Smooth muscle cell (in vitro differentiated cells): ENCODE results near the gene TRIM7. TPM values are rescaled to one million over a fixed set of nuclear protein-coding genes. Genes with fewer than 3 reads are reported as not detected.
A peak's percentile ranks its signal among the peaks of the same experiment; 100 is the strongest.

Experiments
- DNase-seq: peaks from one replicate; lab custom pipeline; 2025; ENCODE audit not compliant: unreplicated experiment; lab: John Stamatoyannopoulos, UW
- H2AFZ ChIP-seq: fragments of 200-600 bp; sonication (generic); 2 replicates; pipeline ENCODE4 v1.6.0; 2016; ENCODE audit warnings: antibody characterized with exemption, low read depth, mild to moderate bottlenecking
- H3F3A ChIP-seq: fragments of 200-600 bp; sonication (generic); 2 replicates; pipeline ENCODE4 v1.6.0; 2017; ENCODE audit warnings: antibody characterized with exemption, low read depth
- H3K27ac ChIP-seq: fragments of 200-600 bp; sonication (generic); 2 replicates; pipeline ENCODE4 v1.5.1; 2016; ENCODE audit warnings: low read depth, mild to moderate bottlenecking
- H3K27me3 ChIP-seq: fragments of 200-600 bp; sonication (generic); 2 replicates; pipeline ENCODE4 v1.6.1; 2016; ENCODE audit warnings: low read depth, mild to moderate bottlenecking
- H3K36me3 ChIP-seq: fragments of 200-600 bp; sonication (generic); 2 replicates; pipeline ENCODE4 v1.5.1; 2016; ENCODE audit warnings: low read depth
- H3K4me1 ChIP-seq: fragments of 200-600 bp; sonication (generic); 2 replicates; pipeline ENCODE4 v1.5.1; 2016; ENCODE audit warnings: low read depth
- H3K4me2 ChIP-seq: fragments of 200-600 bp; sonication (generic); 2 replicates; pipeline ENCODE4 v1.6.0; 2016; ENCODE audit warnings: mild to moderate bottlenecking
- H3K4me3 ChIP-seq: fragments of 200-600 bp; sonication (generic); 2 replicates; pipeline ENCODE4 v1.5.1; 2016; ENCODE audit warnings: mild to moderate bottlenecking
- H3K79me2 ChIP-seq: fragments of 200-600 bp; sonication (generic); 2 replicates; pipeline ENCODE4 v1.6.0; 2016; ENCODE audit warnings: low read depth, mild to moderate bottlenecking
- H3K9ac ChIP-seq: fragments of 200-600 bp; sonication (generic); 2 replicates; pipeline ENCODE4 v1.6.0; 2016; ENCODE audit warnings: low read depth
- H3K9me3 ChIP-seq: fragments of 200-600 bp; sonication (generic); replicated peaks from 2 replicates; pipeline ENCODE4 v1.5.1; 2016; ENCODE audit warnings: low read depth
- H4K20me1 ChIP-seq: fragments of 200-600 bp; sonication (generic); 2 replicates; pipeline ENCODE4 v1.6.0; 2016; ENCODE audit warnings: low read depth
- WGBS: methylation state at CpG from one replicate; pipeline ENCODE4 v1.1.7; 2016; ENCODE audit warnings: low lambda C conversion rate; 5-methylcytosine and 5-hydroxymethylcytosine counted together
- polyA plus RNA-seq: library from polyadenylated mRNA; unstranded; fragments of >200 nt; fragmentation: Nextera tagmentation; extraction: Ambion mirVana; gene quantifications from 2 replicates; pipeline ENCODE4 v1.2.1, GENCODE V29; 2016
- total RNA-seq: library from RNA; depleted of rRNA; stranded (reverse); fragments of >200 nt; gene quantifications from 2 replicates; pipeline ENCODE4 v1.2.3, GENCODE V29; 2014
- TF ChIP-seq, protein P1 (sequence below): fragments of 200-600 bp; sonication (generic); IDR thresholded peaks from 2 replicates; pipeline ENCODE4 v1.5.1; 2017; ENCODE audit warnings: borderline replicate concordance, mild to moderate bottlenecking, antibody characterized with exemption; ENCODE audit not compliant: insufficient read depth, poor library complexity, severe bottlenecking

The TRIM7 gene
- total and polyA plus RNA-seq, 2 experiments from 2014 or later: not detected

DNA sequence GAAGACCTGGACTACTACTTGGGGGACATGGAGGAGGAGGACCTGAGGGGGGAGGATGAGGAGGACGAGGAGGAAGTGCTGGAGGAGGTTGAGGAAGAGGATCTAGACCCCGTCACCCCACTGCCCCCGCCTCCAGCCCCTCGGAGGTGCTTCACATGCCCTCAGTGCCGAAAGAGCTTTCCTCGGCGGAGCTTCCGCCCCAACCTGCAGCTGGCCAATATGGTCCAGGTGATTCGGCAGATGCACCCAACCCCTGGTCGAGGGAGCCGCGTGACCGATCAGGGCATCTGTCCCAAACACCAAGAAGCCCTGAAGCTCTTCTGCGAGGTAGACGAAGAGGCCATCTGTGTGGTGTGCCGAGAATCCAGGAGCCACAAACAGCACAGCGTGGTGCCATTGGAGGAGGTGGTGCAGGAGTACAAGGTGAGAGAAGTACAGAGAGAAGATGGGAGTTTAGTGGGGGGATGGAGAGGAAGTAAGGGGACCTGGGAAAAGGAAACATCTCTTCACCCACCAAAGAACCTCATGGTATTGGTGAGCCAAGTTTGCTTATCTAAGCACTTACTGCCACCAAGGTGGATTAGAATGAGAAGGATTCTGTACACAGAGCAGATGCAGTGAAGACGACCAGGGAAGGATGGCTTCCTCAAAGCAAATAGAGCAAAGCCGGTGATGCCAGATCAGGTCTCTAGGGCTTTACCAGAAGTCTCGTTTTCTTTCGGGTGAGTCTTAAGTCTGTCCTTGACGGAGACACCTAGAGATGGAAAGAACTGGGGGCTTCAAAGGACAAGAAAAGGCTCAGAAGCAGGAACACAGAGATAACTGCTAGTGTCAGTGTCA is 19.6 kb upstream of the TRIM7 start:
- peaks cover 38% of the 10 kb centered on the region for H3K79me2 ChIP-seq
- no peaks in the 10 kb centered on the region for H3K36me3 ChIP-seq
- peak overlapping the region; percentile 87 for H3K9ac ChIP-seq
- no peaks in the 10 kb centered on the region for H4K20me1 ChIP-seq
- H2AFZ ChIP-seq: no peak overlapping the region
- DNase-seq: no peak
- peak overlapping the region; percentile 85 for H3K4me2 ChIP-seq
- peaks cover 22% of the 10 kb centered on the region for H3F3A ChIP-seq
- TF ChIP-seq, protein P1, sequence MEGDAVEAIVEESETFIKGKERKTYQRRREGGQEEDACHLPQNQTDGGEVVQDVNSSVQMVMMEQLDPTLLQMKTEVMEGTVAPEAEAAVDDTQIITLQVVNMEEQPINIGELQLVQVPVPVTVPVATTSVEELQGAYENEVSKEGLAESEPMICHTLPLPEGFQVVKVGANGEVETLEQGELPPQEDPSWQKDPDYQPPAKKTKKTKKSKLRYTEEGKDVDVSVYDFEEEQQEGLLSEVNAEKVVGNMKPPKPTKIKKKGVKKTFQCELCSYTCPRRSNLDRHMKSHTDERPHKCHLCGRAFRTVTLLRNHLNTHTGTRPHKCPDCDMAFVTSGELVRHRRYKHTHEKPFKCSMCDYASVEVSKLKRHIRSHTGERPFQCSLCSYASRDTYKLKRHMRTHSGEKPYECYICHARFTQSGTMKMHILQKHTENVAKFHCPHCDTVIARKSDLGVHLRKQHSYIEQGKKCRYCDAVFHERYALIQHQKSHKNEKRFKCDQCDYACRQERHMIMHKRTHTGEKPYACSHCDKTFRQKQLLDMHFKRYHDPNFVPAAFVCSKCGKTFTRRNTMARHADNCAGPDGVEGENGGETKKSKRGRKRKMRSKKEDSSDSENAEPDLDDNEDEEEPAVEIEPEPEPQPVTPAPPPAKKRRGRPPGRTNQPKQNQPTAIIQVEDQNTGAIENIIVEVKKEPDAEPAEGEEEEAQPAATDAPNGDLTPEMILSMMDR: no peak
- H3K9me3 ChIP-seq: no peaks in the 10 kb centered on the region
- WGBS: 92% methylated on average over 20 of the region's 22 CpGs
- peak overlapping the region; percentile 71 for H3K4me3 ChIP-seq
- no peaks in the 10 kb centered on the region for H3K4me1 ChIP-seq
- no peak overlapping the region for H3K27ac ChIP-seq
- H3K27me3 ChIP-seq: no peaks in the 10 kb centered on the region

DNA sequence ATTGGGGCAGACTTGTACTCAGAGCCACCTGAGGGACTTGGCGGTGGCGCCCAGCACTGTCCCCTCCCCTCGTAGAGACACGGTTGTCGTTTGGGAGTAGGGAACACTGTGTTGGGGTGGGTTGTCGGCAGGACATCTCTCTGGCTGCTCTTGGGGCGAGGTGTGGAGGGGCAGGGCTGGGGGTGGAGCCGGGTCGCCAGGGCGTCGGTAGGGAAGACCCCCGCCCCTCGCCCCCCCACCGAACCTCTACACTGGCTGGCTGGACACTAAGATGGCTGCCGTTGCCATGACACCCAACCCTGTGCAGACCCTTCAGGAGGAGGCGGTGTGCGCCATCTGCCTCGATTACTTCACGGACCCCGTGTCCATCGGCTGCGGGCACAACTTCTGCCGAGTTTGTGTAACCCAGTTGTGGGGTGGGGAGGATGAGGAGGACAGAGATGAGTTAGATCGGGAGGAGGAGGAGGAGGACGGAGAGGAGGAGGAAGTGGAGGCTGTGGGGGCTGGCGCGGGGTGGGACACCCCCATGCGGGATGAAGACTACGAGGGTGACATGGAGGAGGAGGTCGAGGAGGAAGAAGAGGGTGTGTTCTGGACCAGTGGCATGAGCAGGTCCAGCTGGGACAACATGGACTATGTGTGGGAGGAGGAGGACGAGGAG is 18.9 kb upstream of the TRIM7 start:
- no peaks in the 10 kb centered on the region for H3K9me3 ChIP-seq
- H2AFZ ChIP-seq: peak overlapping the region; percentile 39
- peak overlapping the region; percentile 90 for H3K27ac ChIP-seq
- H3K4me3 ChIP-seq: peak overlapping the region; percentile 71
- TF ChIP-seq, protein P1: no peak
- H3F3A ChIP-seq: peaks cover 22% of the 10 kb centered on the region
- peaks cover 37% of the 10 kb centered on the region for H3K79me2 ChIP-seq
- DNase-seq: no peak
- H3K9ac ChIP-seq: peak overlapping the region; percentile 87
- WGBS: 3% methylated on average over 27 of the region's 31 CpGs
- H3K4me2 ChIP-seq: peak overlapping the region; percentile 85
- H3K36me3 ChIP-seq: no peaks in the 10 kb centered on the region
- H4K20me1 ChIP-seq: no peaks in the 10 kb centered on the region
- no peaks in the 10 kb centered on the region for H3K27me3 ChIP-seq
- no peaks in the 10 kb centered on the region for H3K4me1 ChIP-seq

DNA sequence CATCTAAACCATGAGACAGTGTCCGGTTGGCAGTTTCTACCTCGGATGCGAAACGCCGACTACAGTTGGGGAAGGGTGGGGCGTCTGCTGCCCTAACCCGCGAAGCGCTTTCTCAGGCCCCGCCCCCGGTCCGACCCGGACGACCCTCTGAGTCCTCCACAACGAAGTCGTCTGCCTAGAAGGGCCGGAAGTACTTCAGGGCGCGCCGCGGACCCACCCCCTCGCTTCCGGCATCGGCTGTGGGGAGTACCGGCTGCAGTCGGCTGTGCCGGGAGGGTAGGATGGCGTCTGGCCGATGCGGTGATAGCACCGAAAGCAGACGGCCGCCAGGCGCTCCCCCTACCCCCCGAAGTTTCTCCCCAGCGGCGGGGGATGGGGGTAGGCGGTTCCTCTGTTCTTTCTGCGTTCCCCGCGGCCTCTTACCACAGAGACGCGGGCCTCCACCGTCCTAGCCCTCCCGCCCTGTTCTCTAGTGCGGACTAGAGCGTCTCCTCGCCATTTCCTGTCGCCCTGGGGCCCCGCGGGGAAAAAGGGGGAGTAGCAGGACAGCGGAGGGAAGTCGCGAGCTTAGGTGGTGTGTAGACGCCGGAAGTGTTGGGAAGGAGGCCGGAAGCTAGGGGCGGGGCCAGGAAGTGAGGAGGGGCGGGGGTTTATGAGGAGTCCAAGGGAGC is 18.2 kb upstream of the TRIM7 start, which contains the start of gene TRIM41:
TRIM41 (plus strand) TSS at position 224 of the 671 bp plus-strand sequence. CDS start 719 bp downstream, outside the sequence.
- H3F3A ChIP-seq: peaks cover 22% of the 10 kb centered on the region
- H3K4me1 ChIP-seq: no peaks in the 10 kb centered on the region
- no peaks in the 10 kb centered on the region for H3K9me3 ChIP-seq
- no peaks in the 10 kb centered on the region for H3K27me3 ChIP-seq
- no peaks in the 10 kb centered on the region for H4K20me1 ChIP-seq
- peak within 1 kb of the TSS; percentile 85 for H3K4me2 ChIP-seq
- H3K79me2 ChIP-seq: peaks cover 31% of the 10 kb centered on the region
- H3K27ac ChIP-seq: peak within 1 kb of the TSS; percentile 90
- H3K9ac ChIP-seq: peak within 1 kb of the TSS; percentile 87
- peak within 1 kb of the TSS; percentile 46 for H2AFZ ChIP-seq
- H3K36me3 ChIP-seq: no peaks in the 10 kb centered on the region
- H3K4me3 ChIP-seq: peak within 1 kb of the TSS; percentile 71
- no peak for DNase-seq
- TF ChIP-seq, protein P1: peak; percentile 6
- WGBS: under 1% methylated on average over 54 of the region's 59 CpGs
